NCI-H1417 (cell line): ENCODE measurements around the gene ATP4A.

Experiments
- DNase-seq, 3 experiments: peaks; one replicate each; lab custom pipeline; 2025; lab: John Stamatoyannopoulos, UW

Gene ATP4A

GRCh38 chr19:35549174-35549788 is 14.2 kb downstream of the ATP4A start:
- DNase-seq: peak; percentile 51 to 78 (median 77)

GRCh38 chr19:35546532-35546931 is 16.9 kb downstream of the ATP4A start:
- no peak for DNase-seq

DNA sequence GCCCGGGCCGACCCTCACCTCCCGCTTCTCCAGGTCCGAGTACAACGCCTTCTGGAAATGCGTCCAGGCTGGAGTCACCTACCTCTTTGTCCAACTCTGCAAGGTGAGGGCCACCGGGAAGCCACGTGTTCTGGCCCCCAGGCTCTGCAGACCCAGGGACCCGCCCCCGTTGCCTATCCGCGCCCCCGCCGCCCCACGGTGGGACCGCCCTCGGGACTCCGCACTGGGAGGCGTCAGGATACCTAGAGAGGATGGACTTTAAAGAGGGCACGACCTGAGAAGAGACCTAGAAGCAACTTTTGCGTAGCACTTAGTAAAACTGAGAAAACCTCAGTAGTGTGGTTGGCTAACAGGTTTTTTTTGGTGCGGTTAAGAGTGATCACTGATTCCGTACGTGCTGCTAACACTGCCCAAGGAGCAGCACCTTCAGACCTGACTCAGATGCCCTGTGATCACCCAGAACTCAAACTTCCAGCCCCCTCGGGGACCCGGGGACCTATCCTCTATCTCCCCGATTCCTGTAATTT is 17.5 kb downstream of the ATP4A start:
- peak in 2 of 3 experiments; percentile 23 to 60 for DNase-seq

DNA sequence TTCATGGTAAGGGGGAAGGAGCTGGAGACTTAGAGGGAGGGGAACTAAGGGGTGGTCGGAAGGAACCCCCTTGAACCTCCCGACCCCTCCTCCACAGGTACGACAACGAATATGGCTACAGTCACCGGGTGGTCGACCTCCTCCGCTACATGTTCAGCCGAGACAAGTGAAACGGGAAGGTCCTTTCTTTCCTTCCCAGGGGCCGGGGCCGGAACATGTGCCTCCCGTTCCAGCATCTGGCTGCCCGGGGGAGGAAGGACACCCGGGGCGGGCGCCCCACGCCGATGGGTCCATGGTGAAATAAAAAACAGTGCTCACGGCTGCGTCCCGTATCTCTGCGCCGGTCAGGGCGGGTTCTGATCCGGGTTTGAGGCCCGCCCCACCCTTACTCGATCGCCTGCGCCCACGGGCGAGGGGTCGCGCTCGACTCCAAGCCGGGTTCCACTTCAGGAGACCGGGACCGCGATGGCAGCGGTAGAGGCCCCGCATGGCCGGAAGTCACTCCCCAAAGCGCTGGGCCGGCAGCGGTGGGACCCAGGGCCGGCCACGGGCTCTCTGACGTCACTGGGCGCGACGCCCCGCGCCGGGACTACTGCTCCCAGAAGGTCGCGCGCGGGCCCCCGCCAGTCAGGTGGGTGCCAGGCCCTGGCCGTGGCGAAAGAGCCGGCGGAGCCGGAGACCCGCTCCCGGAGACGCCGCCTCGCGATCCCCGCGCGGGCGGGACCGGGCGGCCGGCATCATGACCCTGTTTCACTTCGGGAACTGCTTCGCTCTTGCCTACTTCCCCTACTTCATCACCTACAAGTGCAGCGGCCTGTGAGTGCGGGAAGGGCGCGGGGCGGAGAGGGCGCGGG is 18.2 kb downstream of the ATP4A start, which contains the start of gene TMEM147:
TSS of gene TMEM147 (plus strand) at position 626 of the 854 bp plus-strand sequence. CDS start at position 740, 114 bp downstream.
- peak; percentile 72 to 89 (median 78) for DNase-seq

GRCh38 chr19:35544110-35544802 is 19.2 kb downstream of the ATP4A start:
- no peak for DNase-seq

DNA sequence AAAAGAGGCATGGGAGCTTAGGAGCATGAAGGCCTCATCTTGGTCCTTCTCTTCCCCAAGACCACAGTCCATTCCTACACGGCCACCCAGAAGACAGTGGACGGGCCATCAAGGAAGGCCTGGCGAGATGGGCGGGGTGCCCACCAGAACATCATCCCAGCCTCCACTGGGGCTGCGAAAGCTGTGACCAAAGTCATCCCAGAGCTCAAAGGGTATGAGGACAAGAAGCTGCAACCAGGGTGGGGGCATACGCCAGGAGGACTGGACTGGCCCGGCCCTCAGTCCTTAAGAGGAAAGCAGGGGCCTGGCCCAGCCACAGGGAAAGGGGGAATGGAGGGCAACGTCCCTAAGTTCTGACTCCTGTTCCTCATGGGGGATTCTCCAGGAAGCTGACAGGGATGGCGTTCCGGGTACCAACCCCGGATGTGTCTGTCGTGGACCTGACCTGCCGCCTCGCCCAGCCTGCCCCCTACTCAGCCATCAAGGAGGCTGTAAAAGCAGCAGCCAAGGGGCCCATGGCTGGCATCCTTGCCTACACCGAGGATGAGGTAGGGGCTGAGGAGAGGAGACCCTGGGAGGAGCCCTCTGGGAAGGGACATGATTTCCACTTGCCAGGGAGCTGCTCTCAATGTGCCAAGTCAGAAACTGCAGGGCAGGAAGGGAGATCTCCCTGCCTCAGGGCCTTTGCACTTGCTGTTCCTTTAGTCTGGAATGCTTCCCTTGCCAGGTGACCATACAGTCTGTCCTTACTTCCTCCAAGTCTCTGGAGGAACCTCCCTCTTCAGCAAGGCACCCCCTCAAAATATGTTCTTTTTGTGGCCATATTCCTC is 20.0 kb downstream of the ATP4A start:
- DNase-seq: no peak

GRCh38 chr19:35542209-35542608 is 21.2 kb downstream of the ATP4A start:
- no peak for DNase-seq

- no peak for DNase-seq
These were observed 23.0 kb downstream of the ATP4A start for GRCh38 chr19:35540356-35540927.

DNA sequence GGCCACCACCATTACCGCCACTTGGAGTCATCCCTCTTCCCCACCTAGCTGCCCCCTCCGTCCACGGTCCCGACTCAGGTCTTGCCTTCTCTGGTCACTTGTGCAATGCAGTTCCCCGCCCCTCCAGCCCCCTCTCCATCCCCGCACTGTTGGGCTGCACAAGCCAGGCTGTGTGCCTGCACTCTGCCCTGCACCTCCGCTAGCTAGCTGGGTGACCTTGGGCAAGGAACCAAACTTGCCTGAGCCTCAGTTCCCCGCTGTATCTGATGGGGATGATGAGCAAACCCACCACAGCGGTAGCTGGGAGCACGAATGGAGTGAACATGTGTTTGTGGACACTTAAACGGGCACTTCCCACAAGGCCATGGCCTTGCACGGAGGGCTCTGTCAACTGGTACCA is 23.6 kb downstream of the ATP4A start:
- no peak for DNase-seq

DNA sequence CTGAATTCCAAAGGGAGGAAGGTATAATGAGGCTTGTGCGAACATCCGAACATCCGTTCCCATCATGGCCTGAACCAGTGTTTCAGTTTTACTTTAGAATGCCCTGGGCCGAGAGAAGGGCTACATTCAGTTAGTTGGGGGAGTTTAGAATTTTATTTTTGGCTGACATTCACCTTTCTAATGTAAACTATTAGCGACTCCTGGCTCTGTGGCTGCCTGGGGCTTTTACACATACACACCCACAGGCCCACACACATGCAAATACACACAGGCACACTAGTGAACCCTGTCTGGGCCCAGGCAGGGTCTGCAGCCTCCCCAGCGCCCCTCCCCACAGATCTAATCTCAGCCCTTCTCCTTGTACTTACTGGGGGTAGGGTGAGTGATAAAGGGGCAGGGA is 24.1 kb downstream of the ATP4A start:
- DNase-seq: no peak

- DNase-seq: no peak
These were observed 28.5 kb downstream of the ATP4A start for GRCh38 chr19:35534803-35535480.

DNA sequence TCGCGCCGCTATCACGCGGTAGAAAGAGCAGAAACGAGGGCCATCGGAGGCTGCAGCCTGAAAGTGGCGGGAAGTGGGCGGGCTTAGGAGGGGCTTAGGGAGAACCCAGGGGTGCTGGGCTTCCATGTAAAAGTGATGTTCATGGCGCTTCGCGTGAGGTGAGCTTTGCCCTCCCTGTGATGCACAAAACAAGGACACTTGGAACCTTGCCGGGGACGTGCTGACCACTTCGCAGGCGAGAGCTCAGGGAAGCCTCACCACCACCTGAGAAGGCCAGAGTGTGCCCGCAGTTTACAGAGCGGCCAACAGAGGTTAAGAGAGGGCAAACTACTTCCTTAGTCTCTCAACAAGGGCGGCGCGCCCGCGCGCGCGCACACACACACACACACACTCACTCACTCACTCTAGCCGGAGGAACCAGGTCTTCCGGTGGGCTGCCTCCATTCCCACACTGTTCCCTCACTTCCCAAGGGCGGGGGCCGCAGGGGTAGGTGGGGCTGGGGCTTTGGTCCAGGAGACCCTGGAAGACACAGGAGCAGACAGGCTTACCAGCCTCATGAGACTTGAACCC is 29.6 kb downstream of the ATP4A start:
- DNase-seq: no peak

GRCh38 chr19:35533201-35533821 is 30.1 kb downstream of the ATP4A start, which contains the start of gene GAPDHS:
Gene GAPDHS (plus strand): TSS chr19:35533456. CDS start chr19:35533528, 72 bp downstream.
- DNase-seq: no peak

DNA sequence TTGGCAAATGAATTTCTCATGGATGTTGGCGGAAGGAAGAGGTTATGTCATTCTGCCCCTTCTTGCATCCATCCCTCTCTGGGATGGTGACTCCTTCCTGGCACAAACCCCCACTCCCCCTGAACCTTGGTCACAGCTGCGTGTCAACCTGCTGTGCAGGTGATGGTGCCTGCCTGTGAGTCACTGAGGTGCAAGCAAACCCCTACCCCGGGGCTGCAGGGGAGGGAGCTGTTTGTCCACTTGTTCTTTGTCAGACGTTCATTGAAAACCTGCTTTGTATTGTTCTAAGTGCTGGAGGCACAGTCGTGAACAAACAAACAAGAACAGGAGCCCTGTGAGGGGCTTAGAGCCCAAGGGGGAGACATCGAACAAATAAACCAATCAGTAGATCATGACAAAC is 32.2 kb downstream of the ATP4A start:
- peak in 2 of 3 experiments; percentile 57 to 81 for DNase-seq

GRCh38 chr19:35529241-35530218 is 33.9 kb downstream of the ATP4A start:
- peak in 1 of 3 experiments; percentile 12 for DNase-seq

GRCh38 chr19:35528218-35529038 is 35.0 kb downstream of the ATP4A start, which contains the start of gene SBSN:
Gene SBSN (minus strand): TSS chr19:35528311. CDS start chr19:35528281, 30 bp downstream.
- DNase-seq: no peak

GRCh38 chr19:35525873-35526272 is 37.6 kb downstream of the ATP4A start:
- DNase-seq: no peak
